K562 (cell line): ENCODE data around the gene HSPB1. TPM values are rescaled to one million over a fixed set of nuclear protein-coding genes. Genes with fewer than 3 reads are reported as not detected.

ENCODE experiments used
- ARID3B ChIP-seq: fragments of 250-450 bp; sonication (Bioruptor Pico); IDR thresholded peaks from 2 replicates; pipeline ENCODE4 v1.4.0; 2020; ENCODE audit warnings: borderline replicate concordance
- BCL6 ChIP-seq: fragments of 250-450 bp; sonication (Bioruptor Pico); IDR thresholded peaks from 2 replicates; pipeline ENCODE4 v1.4.0; 2020
- CTCFL ChIP-seq: IDR thresholded peaks from 2 replicates; pipeline ENCODE4 v1.6.1; 2011; ENCODE audit warnings: borderline replicate concordance, low read depth, mild to moderate bottlenecking, moderate library complexity, low read length; ENCODE audit not compliant: insufficient read depth, poor library complexity, severe bottlenecking
- ESRRA ChIP-seq: fragments of 450-650 bp; IDR thresholded peaks from 2 replicates; pipeline ENCODE4 v1.6.1; 2014; ENCODE audit warnings: low read depth, mild to moderate bottlenecking, moderate library complexity, borderline replicate concordance
- FOXK2 ChIP-seq, 2 experiments: fragments of 450-650 bp; IDR thresholded peaks in 1 of 2; conservative IDR thresholded peaks in 1 of 2; 2 replicates each; pipeline ENCODE4 v1.6.1; 2016; ENCODE audit warnings: low read depth in 2 of 2, mild to moderate bottlenecking in 1 of 2
- GATAD2A ChIP-seq: fragments of 450-650 bp; IDR thresholded peaks from 2 replicates; pipeline ENCODE4 v1.6.1; 2017
- HCFC1 ChIP-seq: IDR thresholded peaks from 2 replicates; pipeline ENCODE4 v1.6.1; 2012; ENCODE audit warnings: low read depth, low read length, improper control_type of control experiment
- HEY1 ChIP-seq: fragments of 250-450 bp; sonication (Bioruptor Pico); IDR thresholded peaks from 2 replicates; pipeline ENCODE4 v1.5.0; 2020; ENCODE audit warnings: mild to moderate bottlenecking, moderate library complexity, borderline replicate concordance
- IRF9 ChIP-seq: fragments of 450-650 bp; IDR thresholded peaks from 2 replicates; pipeline ENCODE4 v1.6.1; 2016; ENCODE audit warnings: missing biosample characterization, missing genetic modification characterization
- MCM3 ChIP-seq: fragments of 450-650 bp; IDR thresholded peaks from 2 replicates; pipeline ENCODE4 v1.6.1; 2016
- MCM7 ChIP-seq, 2 experiments: fragments of 450-650 bp; IDR thresholded peaks; 2 replicates each; pipeline ENCODE4 v1.6.1; 2016 to 2018
- MEIS2 ChIP-seq: fragments of 450-650 bp; IDR thresholded peaks from 2 replicates; pipeline ENCODE4 v1.6.1; 2014; ENCODE audit warnings: mild to moderate bottlenecking; ENCODE audit not compliant: partially characterized antibody
- PHF20 ChIP-seq: fragments of 450-650 bp; IDR thresholded peaks from 2 replicates; pipeline ENCODE4 v1.6.1; 2018; ENCODE audit not compliant: partially characterized antibody
- PKNOX1 ChIP-seq: fragments of 450-650 bp; IDR thresholded peaks from 2 replicates; pipeline ENCODE4 v1.6.1; 2016
- RUNX1 ChIP-seq: sonication (generic); IDR thresholded peaks from 2 replicates; pipeline ENCODE4 v1.6.1; 2016; ENCODE audit warnings: antibody characterized with exemption, low read depth
- TFAP4 ChIP-seq: sonication (generic); formaldehyde crosslinking; IDR thresholded peaks from 2 replicates; pipeline ENCODE4 v1.8.0; 2022; ENCODE audit warnings: missing genetic modification reagents, mild to moderate bottlenecking, moderate library complexity, borderline replicate concordance
- TSC22D4 ChIP-seq: fragments of 450-650 bp; IDR thresholded peaks from 2 replicates; pipeline ENCODE4 v1.6.1; 2016; ENCODE audit warnings: missing genetic modification characterization, missing biosample characterization, control low read depth
- XRCC5 ChIP-seq: fragments of 200-400 bp; formaldehyde crosslinking; IDR thresholded peaks from 2 replicates; pipeline ENCODE4 v1.6.1; 2017; ENCODE audit warnings: low read depth, mild to moderate bottlenecking, low read length
- YBX1 ChIP-seq: fragments of 450-650 bp; IDR thresholded peaks from 2 replicates; pipeline ENCODE4 v1.7.1; 2016; ENCODE audit warnings: mild to moderate bottlenecking
- ZNF165 ChIP-seq: fragments of 250-450 bp; sonication (Bioruptor Pico); IDR thresholded peaks from 2 replicates; pipeline ENCODE4 v1.4.0; 2020; ENCODE audit warnings: borderline replicate concordance
- ZNF174 ChIP-seq: fragments of 250-450 bp; sonication (Bioruptor Pico); IDR thresholded peaks from 2 replicates; pipeline ENCODE4 v1.4.0; 2020; ENCODE audit warnings: mild to moderate bottlenecking
- polyA plus RNA-seq, 8 experiments: library from polyadenylated mRNA; depleted of rRNA in 4 of 8; stranded (reverse) in 5 of 8; unstranded in 3 of 8; fragments of >200 nt; fragmentation: Nextera tagmentation in 2 of 8; fragmentation: Illumina TruSeq in 1 of 8; extraction: Ambion mirVana in 2 of 8; extraction: Trizol in 1 of 8; gene quantifications; 2 replicates each; pipeline versions ENCODE4 v1.2.1 to v1.2.3, GENCODE V29; 2011 to 2014; ENCODE audit warnings: inconsistent platforms in 1 of 8, missing spikeins in 1 of 8
- total RNA-seq, 7 experiments: library from RNA; depleted of rRNA in 6 of 7; stranded (reverse); fragments of >200 nt in 6 of 7; fragmentation: Illumina TruSeq in 2 of 7; extraction: Trizol in 2 of 7; gene quantifications; 2 replicates each; pipeline versions ENCODE4 v1.2.1 to v1.2.3, GENCODE V29; 2011 to 2021; ENCODE audit warnings: low replicate concordance in 1 of 7

Gene HSPB1
- total and polyA plus RNA-seq, 9 of the 15 experiments (the other 6 are each of a cell fraction or from before 2014, with no cell fraction given): 27.1 to 522 (median 138) TPM

- TF ChIP-seq RUNX1 (no peak), ZNF165 (CRISPR knock-in tag) (no peak), HCFC1 (no peak), MCM7 (IDR thresholded peaks at IDR 0.05) (peak in 1 of 2 experiments; percentile 72; a peak in 1 of 4 replicates), TSC22D4 (no peak), BCL6 (CRISPR knock-in tag) (no peak), ARID3B (CRISPR knock-in tag) (no peak), XRCC5 (no peak), HEY1 (CRISPR knock-in tag) (no peak), MCM3 (no peak), ESRRA (no peak), FOXK2 (conservative IDR thresholded peaks at IDR 0.05 in 1 of 2, IDR thresholded peaks at IDR 0.05 in 1 of 2; ENCODE audit: low read depth in 2 of 2) (peak in 1 of 2 experiments; percentile 35; a peak in 1 of 4 replicates), TFAP4 (CRISPR knock-in tag) (no peak), PHF20 (no peak), PKNOX1 (0 out of 2 replicates have a peak, but pooled peaks have one; percentile 18), ZNF174 (CRISPR knock-in tag) (no peak), YBX1 (0 out of 2 replicates have a peak, but pooled peaks have one; percentile 29), GATAD2A (no peak), CTCFL (no peak), IRF9 (tag) (no peak), MEIS2 (no peak)
Measured at GRCh38 chr7:76281006-76281705, 21.3 kb upstream of the HSPB1 start (continued).
